ENCODE data around the gene SLC35F3.

The SLC35F3 gene

DNA sequence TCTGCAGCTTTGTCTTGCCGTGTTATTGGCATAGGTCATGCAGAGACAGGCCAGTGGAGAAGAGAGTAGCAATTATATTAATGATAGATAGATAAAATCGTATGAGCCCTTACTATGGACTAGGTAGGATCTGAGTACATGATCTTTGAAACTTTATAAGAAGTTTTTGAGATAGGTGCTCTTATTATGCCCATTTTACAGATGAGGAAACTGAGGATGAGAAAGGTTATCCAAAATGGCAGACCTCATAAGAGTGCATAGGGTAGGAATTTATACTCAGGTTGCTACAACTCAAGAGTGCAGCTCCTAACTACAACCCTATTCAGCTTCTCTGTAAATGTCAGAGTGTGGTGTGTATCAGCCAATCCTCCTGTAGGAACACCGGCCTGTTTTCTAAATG is 89.6 kb downstream of the SLC35F3 start:
- H3K27me3 ChIP-seq = no peaks in the 10 kb centered on the region
- intact Hi-C loops (cut with DNase I; ENCODE audit: low total_unique reads) = no loop called here
- DNase-seq = no peak

DNA sequence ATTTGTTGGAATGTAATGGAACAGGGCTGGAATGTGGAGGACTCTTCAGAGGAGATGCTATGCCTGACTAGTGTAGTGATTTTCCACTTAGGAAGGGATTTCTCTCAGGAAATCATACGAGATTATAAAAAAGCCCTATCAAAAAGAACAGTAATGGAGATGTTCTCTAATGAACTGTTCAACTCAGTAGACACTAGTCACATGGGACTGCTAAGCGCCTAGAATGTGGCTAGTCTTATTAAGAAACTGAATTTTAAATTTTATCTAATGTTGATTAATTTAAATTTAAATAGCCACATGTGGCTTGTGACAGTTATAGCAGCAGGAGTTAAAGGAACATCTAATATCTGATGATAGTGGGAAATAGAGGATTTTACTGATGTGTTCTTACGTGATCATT is 94.0 kb downstream of the SLC35F3 start:
- intact Hi-C loops (cut with DNase I; ENCODE audit: low total_unique reads) = no loop called here

More for the DNA sequence above, 89.6 kb downstream of the SLC35F3 start:
- H3K27ac ChIP-seq = no peak overlapping the region
- H3K9me3 ChIP-seq = no peaks in the 10 kb centered on the region
- no peak for TF ChIP-seq CTCF (IDR thresholded peaks at IDR 0.05)
- no peaks in the 10 kb centered on the region for H3K36me3 ChIP-seq
- H3K4me3 ChIP-seq = no peak overlapping the region
- H3K4me1 ChIP-seq = no peaks in the 10 kb centered on the region

DNA sequence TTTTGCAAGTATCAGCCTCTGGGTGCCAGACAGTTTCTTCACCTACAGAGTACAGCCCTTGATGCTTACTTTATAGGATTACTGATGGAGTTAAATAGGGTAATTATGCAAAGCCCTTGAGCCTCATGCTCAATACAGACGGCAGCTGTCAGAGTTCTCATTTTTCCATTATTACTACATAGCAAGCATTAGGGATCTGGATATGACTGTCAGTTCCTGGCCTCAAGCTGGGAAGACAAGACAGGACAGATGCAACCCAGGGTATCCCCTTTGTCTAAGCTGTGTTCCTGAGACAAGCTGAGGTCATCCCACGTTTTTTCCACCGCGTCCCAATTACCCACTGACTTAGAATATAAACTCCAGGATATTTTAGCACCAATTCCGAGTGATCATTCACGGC is 94.4 kb downstream of the SLC35F3 start:
- Histone ChIP-seq H3K9me3 (no peaks in the 10 kb centered on the region), H3K27ac (no peak overlapping the region), H3K27me3 (no peaks in the 10 kb centered on the region), H3K4me3 (no peak overlapping the region), H3K4me1 (no peaks in the 10 kb centered on the region), H3K36me3 (no peaks in the 10 kb centered on the region)
- no peak for DNase-seq
- intact Hi-C loops (cut with DNase I; ENCODE audit: low total_unique reads) = no loop called here
- no peak for TF ChIP-seq CTCF (IDR thresholded peaks at IDR 0.05)

More for the DNA sequence above, 94.0 kb downstream of the SLC35F3 start:
- Histone ChIP-seq H3K4me1 (no peaks in the 10 kb centered on the region), H3K27ac (no peak overlapping the region), H3K27me3 (no peaks in the 10 kb centered on the region), H3K9me3 (no peaks in the 10 kb centered on the region), H3K36me3 (no peaks in the 10 kb centered on the region), H3K4me3 (no peak overlapping the region)
- DNase-seq = no peak
- no peak for TF ChIP-seq CTCF (IDR thresholded peaks at IDR 0.05)

DNA sequence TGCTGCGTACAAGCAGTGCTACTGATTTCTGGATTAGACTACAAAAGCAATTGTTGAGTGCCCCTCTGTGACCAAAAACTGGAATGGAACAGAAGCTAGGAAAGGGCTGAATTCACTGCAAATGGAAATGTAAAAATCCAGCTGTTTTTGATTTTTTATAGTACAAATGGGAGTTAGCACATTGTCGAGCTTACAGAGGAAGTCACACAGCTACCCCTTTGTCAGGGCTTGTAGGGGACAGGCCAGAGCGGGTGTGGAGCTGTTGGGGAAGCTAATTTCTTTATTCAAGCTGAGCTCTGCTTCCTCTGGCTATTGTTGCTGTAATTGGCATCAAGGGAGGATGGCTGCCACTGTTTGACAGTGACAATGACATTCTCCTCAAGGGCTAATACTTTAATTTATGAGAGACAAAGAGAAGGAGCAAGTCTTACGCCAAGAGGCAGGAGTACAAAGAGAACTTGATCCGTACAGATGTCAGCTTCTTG is 96.1 kb downstream of the SLC35F3 start:
- no peak for TF ChIP-seq CTCF (IDR thresholded peaks at IDR 0.05)
- DNase-seq = no peak
- no peaks in the 10 kb centered on the region for H3K9me3 ChIP-seq
- intact Hi-C loops (cut with DNase I; ENCODE audit: low total_unique reads) = no loop called here
- no peak overlapping the region for H3K27ac ChIP-seq
- no peaks in the 10 kb centered on the region for H3K36me3 ChIP-seq
- no peaks in the 10 kb centered on the region for H3K27me3 ChIP-seq
- no peaks in the 10 kb centered on the region for H3K4me1 ChIP-seq
- no peak overlapping the region for H3K4me3 ChIP-seq

- H3K36me3 ChIP-seq = no peaks in the 10 kb centered on the region
- intact Hi-C loops (cut with DNase I; ENCODE audit: low total_unique reads) = no loop called here
- no peak for DNase-seq
- no peaks in the 10 kb centered on the region for H3K4me1 ChIP-seq
- no peaks in the 10 kb centered on the region for H3K9me3 ChIP-seq
- no peak for TF ChIP-seq CTCF (IDR thresholded peaks at IDR 0.05)
- no peak overlapping the region for H3K27ac ChIP-seq
- H3K27me3 ChIP-seq = no peaks in the 10 kb centered on the region
- no peak overlapping the region for H3K4me3 ChIP-seq
Measured at GRCh38 chr1:234001817-234002216, 97.3 kb downstream of the SLC35F3 start.

DNA sequence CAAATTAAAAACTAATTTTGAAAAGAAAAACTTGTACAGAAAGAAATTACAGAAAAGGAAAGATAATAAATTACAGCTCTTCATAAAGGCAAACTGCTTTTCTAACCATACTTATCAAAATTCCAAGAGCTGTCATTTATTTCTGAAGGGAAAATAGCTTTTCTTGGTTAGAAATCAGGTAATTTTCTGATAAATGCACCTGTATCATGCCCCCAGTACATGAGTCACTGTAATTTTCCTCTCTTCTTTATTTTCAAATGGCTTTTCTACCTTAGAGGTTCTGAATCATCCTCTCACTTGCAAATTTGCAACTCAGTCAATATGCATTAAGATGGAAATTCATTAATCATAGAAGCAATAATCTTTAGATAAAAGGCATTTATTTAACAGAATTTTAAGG is 100.1 kb downstream of the SLC35F3 start:
- H3K27me3 ChIP-seq = no peaks in the 10 kb centered on the region
- no peak overlapping the region for H3K27ac ChIP-seq
- no peak overlapping the region for H3K4me3 ChIP-seq
- no peaks in the 10 kb centered on the region for H3K9me3 ChIP-seq
- intact Hi-C loops (cut with DNase I; ENCODE audit: low total_unique reads) = no loop called here
- no peaks in the 10 kb centered on the region for H3K36me3 ChIP-seq
- no peak for TF ChIP-seq CTCF (IDR thresholded peaks at IDR 0.05)
- DNase-seq = no peak
- H3K4me1 ChIP-seq = no peaks in the 10 kb centered on the region
